ENCODE data around the gene HNRNPL. TPM values are rescaled to one million over a fixed set of nuclear protein-coding genes. Genes with fewer than 3 reads are reported as not detected.
"Not testable (repeated sequence)": the region's sequence is repeated elsewhere in the genome, so short reads cannot be mapped to it uniquely, and the experiment has no call there.

The HNRNPL gene
- polyA plus RNA-seq, 3 donors: 82.0 to 145 (median 136) TPM

- no peak overlapping the region for H3K27ac ChIP-seq (ENCODE audit: low read depth, low read length)
- 92 to 95% (median 95%) methylated on average over 5 of the region's 5 CpGs for WGBS, 3 donors
Observed at GRCh38 chr19:38793671-38794070, 56.1 kb downstream of the HNRNPL start.

- H3K27ac ChIP-seq (ENCODE audit: low read depth, low read length): no peak overlapping the region
- 74 to 83% (median 76%) methylated on average over 8 of the region's 8 CpGs for WGBS, 3 donors
Observed at GRCh38 chr19:38793177-38793576, 56.6 kb downstream of the HNRNPL start.

- no peak overlapping the region for H3K27ac ChIP-seq (ENCODE audit: low read depth, low read length)
- WGBS, 3 donors: 10 to 32% (median 11%) methylated on average over 54 to 65 of the region's 71 CpGs
Observed at GRCh38 chr19:38792250-38793111, 57.3 kb downstream of the HNRNPL start.

GRCh38 chr19:38791451-38792064 is 58.2 kb downstream of the HNRNPL start:
- no CpG with 5 or more reads among the region's 40 CpGs for WGBS, 3 donors
- not testable (repeated sequence) for H3K27ac ChIP-seq (ENCODE audit: low read depth, low read length)

GRCh38 chr19:38790507-38791403 is 59.0 kb downstream of the HNRNPL start:
- H3K27ac ChIP-seq (ENCODE audit: low read depth, low read length): not testable (repeated sequence)
- WGBS, 3 donors: 70 to 73% (median 72%) methylated on average over 5 to 16 of the region's 49 CpGs

GRCh38 chr19:38788478-38789243 is 61.1 kb downstream of the HNRNPL start, which contains the start of gene LGALS7B:
Gene LGALS7B (plus strand): TSS chr19:38789200. CDS start chr19:38789227, 27 bp downstream.
- H3K27ac ChIP-seq (ENCODE audit: low read depth, low read length): no peak within 1 kb of the TSS
- 78 to 79% (median 78%) methylated on average over 10 to 13 of the region's 17 CpGs for WGBS, 3 donors

- no peak overlapping the region for H3K27ac ChIP-seq (ENCODE audit: low read depth, low read length)
- WGBS, 3 donors: 78 to 84% (median 84%) methylated on average over 11 of the region's 11 CpGs
Observed at GRCh38 chr19:38786572-38787265, 63.1 kb downstream of the HNRNPL start.

Other genes starting within 250 kb of the HNRNPL start
- gene MAP4K1, start 232.0 kb downstream of the HNRNPL start, polyA plus RNA-seq: 1 to 10 TPM; 1.0 to 3.1 (median 1.8) TPM
- 100 to 1,000 TPM; 231 to 544 (median 410) TPM for gene EIF3K, start 230.8 kb downstream of the HNRNPL start, polyA plus RNA-seq
- gene ACTN4, start 202.3 kb downstream of the HNRNPL start, polyA plus RNA-seq: 100 to 1,000 TPM in 2 of 3 donors, 10 to 100 TPM in 1; 71.1 to 195 (median 101) TPM
- gene CAPN12, start 105.5 kb downstream of the HNRNPL start, polyA plus RNA-seq: 1 to 10 TPM; 1.6 to 4.3 (median 3.1) TPM
- gene LGALS7, start 76.5 kb downstream of the HNRNPL start, polyA plus RNA-seq: under 1 TPM in 1 of 3 donors, not detected in 2; 0.94 TPM
- gene LGALS7B, start 60.8 kb downstream of the HNRNPL start, polyA plus RNA-seq: 1 to 10 TPM; 1.2 to 5.1 (median 3.0) TPM
- gene LGALS4, start 37.0 kb downstream of the HNRNPL start, polyA plus RNA-seq: 10 to 100 TPM in 1 of 3 donors, 1 to 10 TPM in 2; 7.1 to 21.1 (median 9.2) TPM
- 100 to 1,000 TPM; 166 to 698 (median 285) TPM for gene ECH1, start 18.2 kb downstream of the HNRNPL start, polyA plus RNA-seq
- gene RINL, start 28.3 kb upstream of the HNRNPL start, polyA plus RNA-seq: 10 to 100 TPM in 2 of 3 donors, 1 to 10 TPM in 1; 7.2 to 19.3 (median 13.5) TPM
- gene SIRT2, start 49.6 kb upstream of the HNRNPL start, polyA plus RNA-seq: 10 to 100 TPM; 27.9 to 79.1 (median 61.5) TPM
- gene NFKBIB, start 50.0 kb upstream of the HNRNPL start, polyA plus RNA-seq: 10 to 100 TPM; 17.5 to 38.2 (median 24.7) TPM
- under 1 TPM; 0.18 to 0.56 (median 0.40) TPM for gene CCER2, start 62.2 kb upstream of the HNRNPL start, polyA plus RNA-seq
- 10 to 100 TPM; 21.2 to 27.0 (median 23.4) TPM for gene SARS2, start 80.8 kb upstream of the HNRNPL start, polyA plus RNA-seq
- gene MRPS12, start 81.0 kb upstream of the HNRNPL start, polyA plus RNA-seq: 10 to 100 TPM; 28.2 to 45.3 (median 35.4) TPM
- 10 to 100 TPM in 2 of 3 donors, 1 to 10 TPM in 1; 6.8 to 28.8 (median 25.8) TPM for gene FBXO17, start 125.8 kb upstream of the HNRNPL start, polyA plus RNA-seq
- 10 to 100 TPM in 1 of 3 donors, 1 to 10 TPM in 2; 3.1 to 19.0 (median 4.4) TPM for gene FBXO27, start 182.6 kb upstream of the HNRNPL start, polyA plus RNA-seq
- gene ACP7, start 234.4 kb upstream of the HNRNPL start, polyA plus RNA-seq: under 1 TPM in 1 of 3 donors, not detected in 2; 0.01 TPM

Data from adipose tissue (tissue), 3 donors.